ENCODE measurements around the gene REEP3.

Gene REEP3

GRCh38 chr10:63548860-63549259 is 27.7 kb downstream of the REEP3 start:
- H4K20me1 ChIP-seq (ENCODE audit: insufficient read depth, low read length, poor library complexity, severe bottlenecking): no peaks in the 10 kb centered on the region
- no peaks in the 10 kb centered on the region for H3K9me2 ChIP-seq (replicated peaks; ENCODE audit: low read depth, low read length)
- no peaks in the 10 kb centered on the region for H3K36me3 ChIP-seq (ENCODE audit: insufficient read depth, low read length)
- 0 out of 2 replicates have a peak, but pooled peaks cover under 1% of the 10 kb centered on the region for H3K79me2 ChIP-seq (ENCODE audit: insufficient read depth, low read length)
- H3K27me3 ChIP-seq (ENCODE audit: insufficient read depth, low read length, poor library complexity, severe bottlenecking): no peaks in the 10 kb centered on the region
- no peak overlapping the region for H3K9ac ChIP-seq (ENCODE audit: low read depth, low read length, poor library complexity, severe bottlenecking)
- peaks cover 5% of the 10 kb centered on the region for H3K4me1 ChIP-seq (ENCODE audit: insufficient read depth, low read length, poor library complexity, severe bottlenecking)
- no peak overlapping the region for H3K4me2 ChIP-seq (ENCODE audit: low read depth, low read length, poor library complexity, severe bottlenecking)
- no peak for TF ChIP-seq EZH2phosphoT487 (IDR thresholded peaks at IDR 0.05; ENCODE audit: borderline replicate concordance)
- TF ChIP-seq CTCF (conservative IDR thresholded peaks at IDR 0.05; ENCODE audit: low read length): no peak
- H3K9me3 ChIP-seq (ENCODE audit: insufficient read depth, low read depth, low read length): no peaks in the 10 kb centered on the region
- H3F3A ChIP-seq (ENCODE audit: low read depth): no peaks in the 10 kb centered on the region
- H2AFZ ChIP-seq (ENCODE audit: low read length): no peak overlapping the region
- H3K4me3 ChIP-seq (ENCODE audit: low read length, poor library complexity, severe bottlenecking): no peak overlapping the region

GRCh38 chr10:63549810-63550209 is 28.6 kb downstream of the REEP3 start:
- Histone ChIP-seq H3K4me1 (ENCODE audit: insufficient read depth, low read length, poor library complexity, severe bottlenecking) (peaks cover 8% of the 10 kb centered on the region), H3K9ac (ENCODE audit: low read depth, low read length, poor library complexity, severe bottlenecking) (no peak overlapping the region), H4K20me1 (ENCODE audit: insufficient read depth, low read length, poor library complexity, severe bottlenecking) (no peaks in the 10 kb centered on the region), H3K36me3 (ENCODE audit: insufficient read depth, low read length) (no peaks in the 10 kb centered on the region), H3K9me2 (replicated peaks; ENCODE audit: low read depth, low read length) (no peaks in the 10 kb centered on the region), H3K4me2 (ENCODE audit: low read depth, low read length, poor library complexity, severe bottlenecking) (no peak overlapping the region), H3F3A (ENCODE audit: low read depth) (no peaks in the 10 kb centered on the region), H3K79me2 (ENCODE audit: insufficient read depth, low read length) (no peaks in the 10 kb centered on the region), H3K9me3 (ENCODE audit: insufficient read depth, low read depth, low read length) (no peaks in the 10 kb centered on the region), H2AFZ (ENCODE audit: low read length) (no peak overlapping the region), H3K27me3 (ENCODE audit: insufficient read depth, low read length, poor library complexity, severe bottlenecking) (no peaks in the 10 kb centered on the region), H3K4me3 (ENCODE audit: low read length, poor library complexity, severe bottlenecking) (no peak overlapping the region)
- TF ChIP-seq CTCF (conservative IDR thresholded peaks at IDR 0.05; ENCODE audit: low read length) (no peak), EZH2phosphoT487 (IDR thresholded peaks at IDR 0.05; ENCODE audit: borderline replicate concordance) (no peak)

- Histone ChIP-seq H4K20me1 (ENCODE audit: insufficient read depth, low read length, poor library complexity, severe bottlenecking) (no peaks in the 10 kb centered on the region), H3K4me2 (ENCODE audit: low read depth, low read length, poor library complexity, severe bottlenecking) (no peak overlapping the region), H3K9ac (ENCODE audit: low read depth, low read length, poor library complexity, severe bottlenecking) (no peak overlapping the region), H2AFZ (ENCODE audit: low read length) (no peak overlapping the region), H3K36me3 (ENCODE audit: insufficient read depth, low read length) (no peaks in the 10 kb centered on the region), H3K4me1 (ENCODE audit: insufficient read depth, low read length, poor library complexity, severe bottlenecking) (peaks cover 14% of the 10 kb centered on the region), H3K9me3 (ENCODE audit: insufficient read depth, low read depth, low read length) (no peaks in the 10 kb centered on the region), H3K4me3 (ENCODE audit: low read length, poor library complexity, severe bottlenecking) (no peak overlapping the region), H3F3A (ENCODE audit: low read depth) (no peaks in the 10 kb centered on the region), H3K9me2 (replicated peaks; ENCODE audit: low read depth, low read length) (no peaks in the 10 kb centered on the region), H3K79me2 (ENCODE audit: insufficient read depth, low read length) (0 out of 2 replicates have a peak, but pooled peaks cover 7% of the 10 kb centered on the region), H3K27me3 (ENCODE audit: insufficient read depth, low read length, poor library complexity, severe bottlenecking) (no peaks in the 10 kb centered on the region)
- TF ChIP-seq CTCF (conservative IDR thresholded peaks at IDR 0.05; ENCODE audit: low read length): no peak
- TF ChIP-seq EZH2phosphoT487 (IDR thresholded peaks at IDR 0.05; ENCODE audit: borderline replicate concordance): no peak
Measured at GRCh38 chr10:63553031-63553430, 31.8 kb downstream of the REEP3 start.

Measured in Loucy (cell line).